ENCODE data around the gene XRRA1.
"Not testable (repeated sequence)": the region's sequence is repeated elsewhere in the genome, so short reads cannot be mapped to it uniquely, and the experiment has no call there.

Gene XRRA1, protein sequence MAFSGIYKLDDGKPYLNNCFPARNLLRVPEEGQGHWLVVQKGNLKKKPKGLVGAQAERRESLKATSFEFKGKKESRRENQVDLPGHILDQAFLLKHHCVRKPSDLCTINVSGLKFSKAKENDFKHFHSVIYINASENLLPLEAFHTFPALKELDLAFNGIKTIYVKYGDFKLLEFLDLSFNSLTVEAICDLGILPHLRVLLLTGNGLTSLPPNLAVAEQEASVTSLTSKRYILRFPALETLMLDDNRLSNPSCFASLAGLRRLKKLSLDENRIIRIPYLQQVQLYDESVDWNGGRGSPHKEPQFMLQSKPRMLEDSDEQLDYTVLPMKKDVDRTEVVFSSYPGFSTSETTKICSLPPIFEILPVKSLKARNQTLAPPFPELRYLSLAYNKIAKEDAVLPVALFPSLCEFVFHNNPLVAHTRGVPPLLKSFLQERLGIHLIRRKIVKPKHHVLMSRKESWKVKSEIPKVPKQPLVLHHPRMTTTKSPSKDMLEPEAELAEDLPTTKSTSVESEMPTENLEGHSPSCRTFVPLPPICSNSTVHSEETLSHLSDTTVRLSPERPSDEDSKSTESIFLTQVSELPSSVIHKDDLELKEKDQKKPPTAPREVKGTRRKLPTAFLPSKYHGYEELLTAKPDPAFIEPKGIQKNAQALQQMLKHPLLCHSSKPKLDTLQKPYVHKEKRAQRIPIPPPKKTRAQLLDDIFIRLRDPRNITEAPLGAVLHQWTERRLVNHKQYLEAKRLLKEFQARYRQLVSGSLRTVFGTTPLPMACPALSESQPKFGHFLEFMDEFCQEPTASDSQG

GRCh38 chr11:74948898-74949752, at the start of gene XRRA1, which contains the start of gene SPCS2:
TSS of gene XRRA1 (minus strand) at chr11:74949091. CDS start at chr11:74940878, 8,213 bp downstream.
TSS of gene SPCS2 (plus strand) at chr11:74949266. CDS start at chr11:74949286, 20 bp downstream.
- peak; percentile 99 to 100 for ATAC-seq

- ATAC-seq: no peak
Observed at GRCh38 chr11:74992852-74993251, 44.0 kb upstream of the XRRA1 start.

DNA sequence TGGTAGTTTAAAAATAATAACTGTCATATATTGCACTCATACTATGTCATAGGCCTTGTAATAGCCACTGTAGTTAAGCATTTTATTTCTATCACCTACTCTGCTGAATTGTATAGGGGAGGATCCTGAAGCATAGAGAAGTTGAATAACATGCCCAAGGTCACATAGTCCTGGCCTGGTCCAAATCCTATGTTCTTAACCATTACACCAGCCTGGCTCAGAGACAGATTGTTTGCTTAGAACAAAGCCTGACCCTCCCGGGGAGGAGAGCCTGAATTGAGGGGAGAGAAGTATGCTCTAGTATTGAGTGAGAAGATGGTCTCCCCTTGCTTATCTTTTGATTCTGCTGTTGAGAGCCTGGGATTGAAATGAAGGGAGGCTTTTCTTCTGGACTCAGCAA, 42.0 kb upstream of the XRRA1 start:
- no peak for ATAC-seq

DNA sequence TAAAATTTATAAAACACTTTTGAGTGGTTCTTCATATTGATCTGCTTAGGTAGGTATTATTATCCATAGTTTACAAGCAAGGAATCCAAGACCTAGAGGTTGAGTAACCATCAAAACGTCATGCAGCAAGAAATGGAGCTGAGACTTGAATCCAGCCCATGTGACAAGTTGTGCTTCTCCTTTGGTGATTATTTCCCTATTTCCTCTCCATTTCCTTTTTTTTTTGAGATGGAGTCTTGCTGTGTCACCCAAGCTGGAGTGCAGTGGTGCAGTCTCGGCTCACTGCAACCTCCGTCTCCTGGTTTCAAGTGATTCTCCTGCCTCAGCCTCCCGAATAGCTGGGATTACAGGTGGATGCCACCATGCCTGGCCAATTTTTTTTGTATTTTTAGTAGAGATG, 41.3 kb upstream of the XRRA1 start:
- ATAC-seq: not testable (repeated sequence)

- ATAC-seq: no peak
Observed at GRCh38 chr11:74989260-74989638, 40.4 kb upstream of the XRRA1 start.

GRCh38 chr11:74988541-74989259, 39.8 kb upstream of the XRRA1 start, which contains the start of gene NEU3:
TSS of gene NEU3 (plus strand) at chr11:74988933. CDS start at chr11:74989061, 128 bp downstream.
- peak; percentile 97 for ATAC-seq

GRCh38 chr11:74984730-74985129, 35.8 kb upstream of the XRRA1 start:
- ATAC-seq: no peak

DNA sequence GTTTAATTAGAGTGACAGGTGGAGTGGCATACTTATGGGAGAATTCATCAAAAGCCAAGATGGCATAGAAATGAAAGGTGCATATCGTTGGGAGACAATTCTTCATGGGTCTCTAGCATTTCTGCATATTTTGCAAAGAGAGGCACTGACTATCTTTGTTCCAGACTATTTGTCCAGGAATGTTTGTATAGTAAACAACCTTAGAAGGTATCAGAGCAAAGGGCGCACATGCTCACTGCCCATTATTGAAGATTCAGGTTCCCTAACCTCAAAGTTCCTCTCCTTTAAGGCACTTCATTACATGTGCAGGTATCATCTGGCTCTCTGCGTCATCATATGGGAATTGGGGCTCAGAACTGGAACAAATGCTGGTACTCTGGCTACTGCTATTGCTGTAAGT, 35.2 kb upstream of the XRRA1 start:
- no peak for ATAC-seq

DNA sequence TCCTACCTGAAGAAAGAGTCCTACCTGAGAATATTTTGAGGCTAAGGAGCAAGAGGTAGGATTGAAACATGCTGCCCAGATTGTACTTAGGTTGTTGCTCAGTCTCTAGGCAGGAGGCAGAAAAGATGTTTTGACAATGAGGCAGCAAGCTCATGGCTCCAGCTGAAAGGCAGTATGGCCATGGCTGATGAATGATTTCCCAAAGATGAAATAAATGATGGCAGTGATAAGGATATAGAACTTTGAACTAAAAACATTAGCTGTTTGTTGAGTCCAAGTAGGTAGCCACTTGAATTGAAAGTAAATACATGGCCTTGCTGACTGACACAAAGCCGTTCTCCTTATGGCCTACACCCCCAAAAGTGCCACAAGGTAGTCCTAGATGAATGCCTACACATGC, 33.0 kb upstream of the XRRA1 start:
- ATAC-seq: no peak

GRCh38 chr11:74980634-74981033, 31.7 kb upstream of the XRRA1 start:
- no peak for ATAC-seq

DNA sequence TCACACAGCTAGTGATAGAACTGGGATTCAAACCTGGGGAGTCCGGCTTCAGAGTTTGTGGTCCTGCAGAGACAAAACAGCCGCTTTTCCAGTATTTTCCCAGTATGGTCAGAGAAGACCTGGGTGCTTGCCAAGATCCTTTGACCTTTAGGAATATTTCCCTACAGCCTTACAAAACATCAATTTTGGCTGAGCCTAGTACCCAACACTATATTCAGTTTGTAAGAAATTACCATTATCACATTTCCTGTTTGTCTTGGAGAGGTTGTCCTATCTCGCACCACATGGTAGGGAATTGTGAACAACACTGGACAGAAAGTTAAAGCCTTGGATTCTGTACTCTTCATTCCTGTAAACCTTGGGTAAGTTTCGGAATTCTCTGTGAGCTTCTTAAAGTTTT, 29.1 kb upstream of the XRRA1 start:
- ATAC-seq: no peak

GRCh38 chr11:74971424-74971823, 22.5 kb upstream of the XRRA1 start:
- ATAC-seq: no peak

GRCh38 chr11:74970852-74971395, 22.0 kb upstream of the XRRA1 start:
- ATAC-seq: no peak

DNA sequence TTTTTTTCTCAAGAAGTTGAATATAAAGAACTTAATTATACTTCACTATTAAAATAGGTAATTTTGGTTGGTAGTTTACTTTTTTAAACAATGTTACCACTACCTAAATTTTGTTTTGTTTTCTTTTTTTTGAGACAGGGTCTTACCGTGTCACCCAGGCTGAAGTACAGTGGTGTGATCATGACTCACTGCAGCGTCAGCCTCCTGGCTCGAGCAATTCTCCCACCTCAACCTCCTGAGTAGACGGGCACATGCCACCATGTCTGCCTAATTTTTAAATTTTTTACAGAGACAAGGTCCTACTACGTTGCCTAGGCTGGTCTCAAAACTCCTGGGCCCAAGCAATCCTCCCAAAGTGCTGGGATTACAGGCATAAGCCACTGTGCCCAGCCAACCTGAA, 17.8 kb upstream of the XRRA1 start:
- no peak for ATAC-seq

GRCh38 chr11:74960128-74960527, 11.2 kb upstream of the XRRA1 start:
- ATAC-seq: not testable (repeated sequence)

- ATAC-seq: no peak
Observed at GRCh38 chr11:74957937-74958629, 9.2 kb upstream of the XRRA1 start.

GRCh38 chr11:74956397-74957015, 7.6 kb upstream of the XRRA1 start:
- ATAC-seq: no peak

DNA sequence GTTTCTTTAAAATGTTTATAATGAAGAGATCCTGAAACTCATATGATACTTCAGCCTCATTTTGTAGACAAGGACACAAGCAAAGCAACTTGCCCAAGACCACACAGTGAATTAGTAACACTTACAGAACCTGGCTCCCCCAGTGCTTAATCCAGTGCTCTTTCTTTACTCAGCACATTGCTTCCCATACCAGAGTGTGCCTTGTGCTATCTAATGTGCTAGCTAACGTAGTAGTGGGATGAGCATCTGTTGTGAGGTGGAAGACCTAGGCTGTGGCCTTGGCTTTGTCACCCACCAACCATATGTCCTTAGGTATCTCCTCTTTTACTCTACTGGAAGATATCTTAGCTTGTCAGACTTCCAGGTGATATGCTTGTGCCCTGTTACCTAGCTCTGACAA, 5.3 kb upstream of the XRRA1 start:
- ATAC-seq: no peak

DNA sequence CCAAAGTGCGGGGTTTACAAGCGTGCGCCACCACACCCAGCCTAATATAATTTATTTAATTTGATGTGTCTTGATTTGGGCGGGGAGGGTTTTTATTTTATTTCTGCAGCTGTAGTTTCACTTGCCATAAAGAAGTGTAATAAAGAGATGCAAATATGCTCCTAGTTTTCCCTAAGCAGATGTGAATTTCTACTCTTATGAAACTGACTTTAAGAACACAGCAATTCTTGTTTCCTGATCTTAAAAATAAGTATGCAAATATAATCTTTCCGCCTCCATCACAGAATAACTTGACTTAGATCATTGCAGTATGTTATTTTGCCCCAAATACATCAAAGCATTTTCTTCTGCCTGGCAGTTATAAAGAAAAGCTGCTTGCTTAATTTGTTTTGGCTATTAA, 4.6 kb upstream of the XRRA1 start:
- no peak for ATAC-seq

- ATAC-seq: no peak
Observed at GRCh38 chr11:74952752-74953151, 3.9 kb upstream of the XRRA1 start.

GRCh38 chr11:74951226-74951625, 2.3 kb upstream of the XRRA1 start:
- ATAC-seq: no peak

Data from activated CD4-positive, CD25-positive, alpha-beta regulatory T cell treated with anti-CD3 and anti-CD28 coated beads, Interleukin-2, amount 50 U/mL, for 24 hours (primary cell).